GM21367 (cell line): ENCODE measurements around the gene PARD3B.
"Not testable (repeated sequence)": the region's sequence is repeated elsewhere in the genome, so short reads cannot be mapped to it uniquely, and the experiment has no call there.

Experiments used
- ATAC-seq: cut with Tn5 transposase; IDR thresholded peaks from one replicate; pipeline ENCODE4 v1.9.1; 2021; ENCODE audit not compliant: unreplicated experiment

The PARD3B gene

GRCh38 chr2:205475416-205475768, 930.1 kb downstream of the PARD3B start:
- ATAC-seq: no peak

- ATAC-seq: no peak
These were observed 931.9 kb downstream of the PARD3B start for GRCh38 chr2:205477016-205477705.

DNA sequence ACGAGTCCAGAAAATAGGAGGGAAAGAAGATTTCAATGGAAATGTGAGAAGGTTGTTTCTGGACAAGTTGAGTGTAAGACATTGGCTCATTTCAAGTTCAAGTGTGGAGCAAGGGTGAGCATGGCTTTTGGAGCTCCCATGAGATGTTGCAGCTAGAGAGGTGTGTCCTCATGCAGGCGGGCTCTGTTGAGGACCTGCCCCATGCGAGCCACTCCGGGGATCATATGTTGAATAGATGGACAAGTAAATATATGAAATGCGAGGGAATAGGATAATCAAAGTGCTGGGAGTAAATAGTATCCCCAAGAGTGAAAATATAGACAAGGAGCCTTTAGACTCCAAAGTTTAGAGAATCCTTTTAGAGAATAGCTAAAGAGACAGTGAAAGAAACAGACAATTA, 936.6 kb downstream of the PARD3B start:
- ATAC-seq: no peak

DNA sequence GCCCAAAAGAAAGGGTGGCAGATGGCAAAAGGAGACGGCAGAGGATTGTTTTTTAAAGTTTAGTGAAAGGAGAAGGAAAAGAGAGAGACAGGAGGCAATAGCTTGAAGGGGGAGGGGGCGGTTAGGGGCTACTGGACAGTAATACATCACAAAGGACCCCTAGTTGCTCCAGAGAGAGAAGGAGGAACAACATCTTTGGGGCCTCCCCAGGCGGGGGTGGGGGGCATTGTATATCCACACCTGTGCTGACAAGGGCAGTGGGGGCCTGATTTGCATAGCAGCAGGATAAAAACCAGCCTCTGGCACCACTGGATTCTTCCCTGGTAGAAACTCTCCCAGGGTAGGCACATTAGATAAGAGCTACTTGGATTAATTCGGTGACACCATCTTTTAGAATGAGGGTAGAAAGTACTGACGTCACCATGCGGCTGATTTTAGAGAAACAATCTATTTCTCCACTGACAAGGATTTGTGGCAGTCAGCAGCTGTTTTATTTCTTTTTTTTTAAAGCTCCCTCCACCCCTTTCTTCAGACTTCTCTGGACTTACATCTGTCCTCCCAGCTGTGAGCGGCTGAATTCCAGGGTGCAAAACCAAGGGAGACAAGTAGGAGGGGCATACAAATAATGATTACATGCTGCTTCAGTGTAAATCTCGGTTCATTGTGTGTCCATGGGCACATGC, 937.3 kb downstream of the PARD3B start:
- no peak for ATAC-seq

DNA sequence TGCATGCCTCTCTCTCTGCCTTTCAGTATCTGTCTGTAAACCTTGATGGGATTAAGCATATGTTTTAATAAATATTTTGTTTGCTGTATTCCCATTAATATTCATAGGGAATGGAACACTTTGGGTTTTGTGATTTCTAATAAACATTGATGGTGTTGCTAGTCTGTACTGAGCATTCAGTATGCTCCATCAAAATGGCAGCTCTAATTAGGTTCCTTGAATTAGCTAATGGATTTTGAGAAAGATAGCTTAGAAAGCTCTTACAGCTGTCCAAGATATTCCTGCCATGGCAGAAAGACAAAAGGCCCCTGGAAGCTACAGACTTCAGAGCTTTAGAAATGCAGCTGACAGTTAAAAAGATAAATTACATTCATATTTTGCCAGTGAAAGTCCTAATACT, 937.8 kb downstream of the PARD3B start:
- ATAC-seq: no peak

DNA sequence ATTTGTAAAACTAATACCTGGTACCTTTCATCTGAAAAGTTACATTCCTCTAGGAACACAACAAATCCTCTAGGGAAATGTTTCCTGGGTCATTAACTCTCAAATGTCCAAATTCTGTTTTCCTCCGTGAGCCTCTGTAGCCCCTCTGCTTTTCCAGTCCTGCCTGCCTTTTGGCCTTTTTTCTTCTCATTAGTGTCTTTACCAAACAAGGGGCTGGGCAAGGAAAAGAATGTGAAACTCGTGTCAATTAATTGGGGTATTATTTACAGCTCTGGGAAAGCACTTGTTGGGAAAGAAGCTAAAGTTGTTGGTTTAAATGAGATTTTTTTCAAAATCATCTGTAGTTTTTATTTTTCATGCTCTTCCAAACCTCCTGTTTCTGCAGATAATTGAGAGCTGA, 938.9 kb downstream of the PARD3B start:
- no peak for ATAC-seq

DNA sequence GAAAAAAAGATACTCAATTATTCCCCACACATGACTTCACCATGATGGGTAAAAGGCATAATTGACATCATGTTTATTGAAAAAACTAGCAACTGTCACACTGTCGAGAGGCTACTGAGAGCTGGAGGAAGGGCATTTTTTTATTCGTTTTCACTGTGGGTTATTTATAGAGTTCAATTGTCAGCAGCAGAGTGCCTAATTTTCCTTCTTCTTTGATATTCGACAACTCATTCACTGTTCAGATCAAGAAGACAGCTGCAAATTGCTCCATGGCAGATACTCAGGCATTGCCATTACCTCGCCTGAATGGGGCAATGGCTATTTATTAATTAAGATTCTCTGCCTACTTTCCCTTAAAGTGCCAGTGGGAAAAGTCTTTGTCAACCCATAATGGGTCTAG, 939.5 kb downstream of the PARD3B start:
- ATAC-seq: no peak

- ATAC-seq: not testable (repeated sequence)
These were observed 948.3 kb downstream of the PARD3B start for GRCh38 chr2:205493528-205493927.

DNA sequence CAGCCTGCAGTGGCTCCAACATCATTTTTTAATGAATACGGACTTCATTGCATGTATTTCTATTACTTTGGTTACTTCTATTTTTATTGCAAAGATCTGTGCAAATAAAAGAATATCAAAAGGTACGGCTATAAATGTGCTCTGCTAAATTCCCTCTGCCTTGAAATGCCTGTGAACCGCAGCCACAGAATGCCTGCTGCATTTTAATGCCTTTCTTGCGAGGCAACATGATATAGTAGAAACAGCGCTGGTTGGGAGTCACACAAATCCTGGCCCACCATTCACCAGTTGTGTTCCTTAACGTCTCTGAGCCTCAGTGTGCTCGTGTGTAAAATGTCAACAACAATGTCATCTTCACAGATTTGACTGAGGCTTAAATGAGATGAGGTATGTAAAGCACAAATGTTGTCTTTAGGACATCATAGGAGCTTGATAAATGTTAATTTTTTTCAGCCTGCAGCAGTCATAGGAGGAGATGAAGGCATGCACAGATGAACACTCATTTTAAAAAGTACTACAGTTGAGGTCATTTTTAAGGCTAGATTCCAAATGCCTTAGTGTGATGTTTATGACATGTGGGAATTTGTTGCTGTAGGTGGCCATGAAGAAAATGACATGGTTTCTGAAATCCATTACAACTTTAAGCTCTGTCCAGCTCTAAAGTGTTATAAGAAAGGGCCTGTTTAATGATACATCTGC, 949.4 kb downstream of the PARD3B start:
- no peak for ATAC-seq

DNA sequence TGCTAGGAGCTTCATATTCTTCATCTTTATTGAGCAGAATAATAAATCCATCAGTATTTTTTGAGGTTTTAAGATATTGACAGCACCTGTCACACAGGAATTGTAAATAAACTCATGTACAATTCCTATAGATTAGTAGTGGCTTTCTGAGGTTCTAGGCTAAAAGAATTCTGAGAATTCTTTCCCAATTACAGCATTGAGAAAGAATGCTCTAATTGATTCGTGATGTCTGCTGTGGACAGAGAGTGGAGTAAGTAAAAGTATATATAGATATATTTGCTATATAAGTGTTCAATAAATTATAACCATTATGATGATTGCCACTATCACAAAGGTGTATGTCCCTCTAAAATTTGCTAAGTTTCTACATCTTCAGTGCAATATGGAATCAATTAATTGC, 950.5 kb downstream of the PARD3B start:
- ATAC-seq: no peak

GRCh38 chr2:205496370-205496769, 951.1 kb downstream of the PARD3B start:
- no peak for ATAC-seq

GRCh38 chr2:205496772-205497171, 951.5 kb downstream of the PARD3B start:
- ATAC-seq: no peak

- ATAC-seq: no peak
These were observed 953.7 kb downstream of the PARD3B start for GRCh38 chr2:205499006-205499405.

DNA sequence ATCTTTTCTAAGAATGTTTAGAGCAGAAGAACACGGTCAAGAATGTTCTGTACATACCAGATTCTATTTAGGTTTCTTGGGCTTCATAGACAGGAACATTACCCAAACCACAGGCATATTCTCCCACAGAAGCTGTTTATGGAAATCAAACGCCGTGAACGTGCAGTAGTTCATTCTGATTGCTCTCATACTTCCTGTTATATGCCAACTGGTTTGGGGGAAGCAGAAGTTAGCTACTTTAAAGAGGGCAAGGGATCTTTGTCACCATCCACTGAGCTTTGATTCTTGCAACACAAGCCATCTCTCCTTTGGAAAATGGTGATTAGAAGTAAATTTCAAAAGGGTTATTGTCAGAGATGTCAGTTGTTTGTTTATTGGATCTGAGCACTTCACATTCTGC, 954.8 kb downstream of the PARD3B start:
- ATAC-seq: no peak

GRCh38 chr2:205500951-205501350, 955.7 kb downstream of the PARD3B start:
- ATAC-seq: no peak

DNA sequence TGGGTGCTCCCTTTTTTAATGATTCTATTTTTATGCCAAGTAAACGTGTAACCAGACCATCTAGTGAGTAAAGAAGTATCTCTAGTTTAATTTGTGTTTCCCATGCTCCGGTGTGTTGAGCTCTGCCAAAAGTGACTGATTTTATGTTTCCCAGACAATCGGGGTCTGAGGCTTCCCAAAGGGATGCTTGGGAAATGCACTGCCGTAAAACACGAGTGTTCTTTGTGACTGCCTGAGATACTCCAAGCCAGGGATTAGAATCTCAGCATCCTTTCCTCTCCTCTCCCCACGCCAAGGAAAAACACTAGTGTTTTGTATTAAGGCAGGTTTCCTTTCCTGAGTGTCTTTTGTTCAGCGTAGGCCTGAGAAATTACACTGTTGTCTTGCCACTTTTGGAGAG, 956.6 kb downstream of the PARD3B start:
- ATAC-seq: no peak

DNA sequence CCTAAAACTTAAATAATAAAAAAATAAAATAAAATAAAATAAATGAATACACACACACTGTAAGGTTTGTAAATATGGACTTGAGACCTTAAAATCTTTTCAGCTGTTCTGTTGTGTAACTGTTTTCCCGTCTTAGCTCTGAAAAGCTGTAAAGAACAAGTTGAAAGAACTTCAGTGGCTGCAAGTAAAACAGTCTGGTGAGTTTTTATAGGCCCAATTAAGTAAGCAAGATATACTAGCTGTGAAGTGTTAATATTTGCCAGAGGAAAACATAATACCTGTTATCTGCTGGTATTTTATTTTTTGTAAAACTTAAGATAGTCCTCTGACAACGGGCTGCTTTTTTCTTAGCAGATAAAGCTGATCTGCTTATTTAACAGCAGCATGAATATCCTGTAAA, 960.1 kb downstream of the PARD3B start:
- ATAC-seq: no peak

- no peak for ATAC-seq
These were observed 964.4 kb downstream of the PARD3B start for GRCh38 chr2:205509655-205510054.

DNA sequence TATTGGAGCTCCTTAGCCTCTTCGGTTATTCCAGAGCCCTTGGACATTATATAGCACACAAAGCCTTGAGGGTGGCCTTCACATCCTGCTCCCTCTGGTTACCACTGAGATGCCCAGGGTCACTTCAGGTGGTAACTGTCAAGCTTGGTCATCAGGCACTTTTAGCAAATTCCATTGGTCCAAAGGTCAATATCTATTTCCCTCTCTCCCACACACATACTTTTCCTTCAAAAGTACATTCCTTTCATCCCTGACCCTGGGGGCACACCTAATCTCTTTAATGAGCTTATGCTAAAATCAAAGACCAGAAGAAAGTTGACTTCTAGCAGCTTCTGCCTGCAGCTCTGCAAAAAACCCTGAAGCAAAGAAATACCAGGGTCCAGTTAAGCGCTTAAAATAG, 965.1 kb downstream of the PARD3B start:
- ATAC-seq: no peak

GRCh38 chr2:205511221-205511620, 965.9 kb downstream of the PARD3B start:
- no peak for ATAC-seq

GRCh38 chr2:205511641-205512040, 966.4 kb downstream of the PARD3B start:
- no peak for ATAC-seq

GRCh38 chr2:205520311-205520710, 975.0 kb downstream of the PARD3B start:
- ATAC-seq: no peak
